ENCODE results near the gene HS6ST2.
"Not testable (repeated sequence)": the region's sequence is repeated elsewhere in the genome, so short reads cannot be mapped to it uniquely, and the experiment has no call there.

Gene HS6ST2

GRCh38 chrX:132940727-132941327, 17.6 kb downstream of the HS6ST2 start:
- DNase-seq (ENCODE audit: low read depth), result no peak

DNA sequence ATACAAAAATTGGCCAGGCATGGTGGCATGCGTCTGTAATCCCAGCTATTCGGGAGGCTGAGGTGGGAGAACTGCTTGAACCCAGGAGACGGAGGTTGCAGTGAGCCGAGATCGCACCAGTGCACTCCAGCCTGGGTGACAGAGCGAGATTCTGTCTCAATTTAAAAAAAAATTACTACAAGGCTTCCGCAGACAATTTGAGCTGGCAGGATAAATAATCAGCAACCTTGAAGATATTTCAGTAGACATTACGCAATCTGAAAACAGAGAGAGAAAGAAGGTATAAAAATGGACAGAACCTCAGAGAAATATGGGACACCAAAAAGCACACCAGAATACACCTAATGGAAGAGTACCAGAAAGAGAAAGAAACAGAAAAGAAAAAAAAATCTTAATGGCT, 25.3 kb downstream of the HS6ST2 start:
- no peak for DNase-seq (ENCODE audit: low read depth)

GRCh38 chrX:132924426-132924825, 34.0 kb downstream of the HS6ST2 start:
- no peak for DNase-seq (ENCODE audit: low read depth)

- no peak for DNase-seq (ENCODE audit: low read depth)
Measured at GRCh38 chrX:132918523-132918922, 39.9 kb downstream of the HS6ST2 start.

GRCh38 chrX:132916349-132916748, 42.1 kb downstream of the HS6ST2 start:
- no peak for DNase-seq (ENCODE audit: low read depth)

DNA sequence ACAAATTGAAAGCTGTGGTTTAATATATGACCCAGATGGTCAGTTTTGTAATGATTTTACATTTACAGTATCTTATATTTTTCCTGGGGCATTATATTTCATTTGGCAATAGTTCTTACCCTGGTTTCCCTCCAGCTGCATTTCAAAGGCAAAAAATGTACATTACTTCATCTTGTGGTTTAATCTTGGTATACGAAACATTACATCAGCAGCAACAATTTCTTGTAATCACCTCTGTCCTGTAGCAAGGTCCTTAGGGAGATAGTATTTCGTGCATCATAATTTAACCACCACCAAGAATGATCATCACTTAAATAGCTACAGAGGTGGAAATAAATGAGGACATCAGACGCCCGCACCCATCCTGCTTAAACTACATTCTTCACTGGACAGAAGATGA, 48.8 kb downstream of the HS6ST2 start:
- no peak for DNase-seq (ENCODE audit: low read depth)

GRCh38 chrX:132908891-132909290, 49.5 kb downstream of the HS6ST2 start:
- DNase-seq (ENCODE audit: low read depth), result no peak

DNA sequence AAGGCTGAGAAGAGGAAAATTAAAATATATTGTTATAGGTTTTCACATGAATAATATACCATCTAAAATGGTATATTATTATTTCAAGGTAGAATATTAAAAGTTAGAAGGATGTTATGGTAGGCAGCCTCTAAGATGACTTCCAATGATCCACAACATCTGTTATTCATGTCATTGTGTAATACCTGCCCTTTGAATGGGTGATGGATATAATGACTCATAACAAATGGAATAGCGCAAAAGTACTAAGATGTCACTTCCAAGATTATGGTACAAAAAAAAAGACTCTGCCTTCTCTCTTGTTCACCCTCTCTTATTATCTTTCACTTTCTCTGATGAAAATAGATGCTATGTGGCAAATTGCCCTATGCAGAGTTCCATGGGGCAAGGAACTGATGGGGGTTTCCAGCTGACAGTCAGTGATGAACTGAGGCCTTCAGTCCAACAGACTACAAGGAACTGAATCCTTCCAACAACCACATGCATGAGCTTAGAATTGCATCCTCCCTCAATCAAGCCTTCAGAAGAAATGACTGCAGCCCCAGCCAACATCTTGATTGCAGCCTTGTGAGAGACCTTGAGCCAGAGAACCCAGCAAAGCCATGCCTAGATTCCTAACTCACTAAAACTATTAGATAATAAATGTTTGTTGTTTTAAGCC, 57.7 kb downstream of the HS6ST2 start:
- no peak for DNase-seq (ENCODE audit: low read depth)

- no peak for DNase-seq (ENCODE audit: low read depth)
Measured at GRCh38 chrX:132887569-132887968, 70.9 kb downstream of the HS6ST2 start.

DNA sequence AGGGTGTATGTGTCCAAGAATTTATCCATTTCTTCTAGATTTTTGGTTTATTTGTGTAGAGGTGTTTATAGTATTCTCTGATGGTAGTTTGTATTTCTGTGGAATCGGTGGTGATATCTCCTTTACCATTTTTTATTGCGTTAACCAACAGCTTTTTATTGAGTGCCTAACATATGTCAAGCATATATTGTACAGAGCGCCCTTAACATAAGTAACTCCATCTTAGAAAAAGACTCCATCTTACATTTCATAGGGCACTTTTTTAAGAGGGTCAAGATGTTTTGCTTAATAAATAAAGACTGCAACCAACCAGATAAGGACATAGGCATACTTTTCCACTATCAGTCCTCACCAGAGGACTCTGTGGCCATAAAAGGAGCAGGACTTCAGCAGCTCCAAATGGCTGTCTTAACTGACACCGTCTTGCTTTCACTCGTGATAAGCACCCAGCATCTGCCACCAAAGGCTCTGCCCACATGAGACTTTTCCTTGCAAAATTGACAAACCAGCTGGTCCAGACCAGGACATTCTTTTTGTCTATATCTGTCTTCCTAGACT, 75.0 kb downstream of the HS6ST2 start:
- no peak for DNase-seq (ENCODE audit: low read depth)

DNA sequence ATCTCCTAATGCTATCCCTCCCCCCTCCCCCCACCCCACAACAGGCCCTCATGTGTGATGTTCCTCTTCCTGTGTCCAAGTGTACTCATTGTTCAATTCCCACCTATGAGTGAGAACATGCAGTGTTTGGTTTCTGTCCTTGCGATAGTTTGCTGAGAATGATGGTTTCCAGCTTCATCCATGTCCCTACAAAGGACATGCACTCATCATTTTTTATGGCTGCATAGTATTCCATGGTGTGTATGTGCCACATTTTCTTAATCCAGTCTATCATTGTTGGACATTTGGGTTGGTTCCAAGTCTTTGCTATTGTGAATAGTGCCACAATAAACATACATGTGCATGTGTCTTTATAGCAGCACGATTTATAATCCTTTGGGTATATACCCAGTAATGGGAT, 77.7 kb downstream of the HS6ST2 start:
- not testable (repeated sequence) for DNase-seq (ENCODE audit: low read depth)

- DNase-seq (ENCODE audit: low read depth), result no peak
Measured at GRCh38 chrX:132877954-132878536, 80.4 kb downstream of the HS6ST2 start.

DNA sequence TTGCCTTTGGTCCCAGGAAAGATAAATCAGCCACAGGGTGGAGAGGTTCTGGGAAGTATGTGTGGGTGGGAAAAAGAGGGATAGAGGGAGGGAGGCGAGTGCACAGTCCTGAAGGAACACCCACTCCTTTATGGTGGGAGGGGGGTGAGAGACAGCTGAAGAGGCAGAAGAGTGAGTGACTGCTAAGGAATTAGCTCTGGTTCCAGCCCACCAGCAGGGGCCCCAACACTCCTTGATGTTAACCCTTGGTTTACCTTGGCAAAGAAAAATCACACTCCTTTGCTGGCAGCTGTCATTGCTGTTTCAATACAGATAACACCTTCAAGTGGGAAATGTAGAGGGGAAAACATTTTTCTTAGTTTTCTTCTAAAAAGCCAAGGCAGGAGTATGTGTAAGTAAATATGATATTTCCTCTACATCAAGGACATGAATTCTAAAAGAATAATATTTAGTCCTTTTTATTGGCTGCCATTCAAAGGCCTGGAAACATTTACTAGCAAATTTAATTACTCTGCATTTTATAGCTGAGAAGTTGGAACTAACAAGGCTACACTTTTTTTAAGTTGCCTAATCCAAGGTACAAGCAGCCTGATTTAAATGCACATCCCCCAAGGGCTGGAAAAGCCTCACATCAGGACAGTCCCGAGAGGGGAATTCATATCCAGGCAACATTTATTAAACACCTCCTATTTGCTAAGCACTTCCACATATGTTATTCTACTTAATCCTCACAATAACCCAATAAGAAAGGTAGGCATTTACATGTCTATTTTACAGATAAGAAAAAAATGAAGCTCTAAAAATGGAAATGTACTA, 81.7 kb downstream of the HS6ST2 start:
- DNase-seq (ENCODE audit: low read depth), result no peak

DNA sequence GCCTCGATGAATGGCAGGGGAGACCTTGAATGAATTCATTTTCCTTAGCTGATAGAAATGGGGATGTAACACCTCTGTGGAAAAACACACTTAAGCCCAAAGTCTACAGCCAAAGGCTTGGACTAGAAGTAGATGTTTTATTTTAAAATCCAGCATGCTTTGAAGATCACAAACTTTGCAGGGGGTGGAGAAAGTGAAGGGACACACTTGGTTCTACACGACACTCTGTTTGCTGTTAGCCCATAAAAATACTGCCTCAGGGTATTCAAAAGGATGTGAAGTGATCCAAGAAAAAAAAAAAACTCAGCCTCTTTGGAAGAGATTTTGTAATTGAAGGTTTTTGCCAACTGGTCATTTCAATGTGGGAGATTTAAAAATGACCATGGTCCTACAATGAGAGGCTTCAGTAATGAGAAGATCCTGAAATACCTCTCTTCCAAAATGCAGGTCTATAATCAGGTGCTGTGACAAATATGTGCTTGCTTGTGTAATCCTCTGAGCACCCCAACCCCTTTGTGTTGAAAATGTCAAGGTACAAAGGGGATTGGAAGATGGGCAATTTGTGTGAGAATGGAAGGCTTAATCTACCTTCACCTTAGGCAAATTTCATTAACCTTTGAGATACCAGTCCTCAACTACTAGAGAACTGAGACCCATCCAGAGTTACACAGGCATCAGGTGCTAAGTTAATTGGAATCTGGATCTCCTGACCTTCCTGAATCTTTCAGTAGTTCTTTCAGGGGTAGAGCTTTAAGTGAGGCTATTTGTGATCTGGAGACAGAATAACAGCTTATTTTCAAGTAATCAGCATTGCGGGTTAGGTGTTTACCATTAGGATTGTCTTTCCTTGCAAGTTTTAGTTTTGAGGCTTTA, 82.5 kb downstream of the HS6ST2 start:
- DNase-seq (ENCODE audit: low read depth), result no peak

GRCh38 chrX:132862562-132862961, 95.9 kb downstream of the HS6ST2 start:
- DNase-seq (ENCODE audit: low read depth), result no peak

- no peak for DNase-seq (ENCODE audit: low read depth)
Measured at GRCh38 chrX:132861076-132861475, 97.4 kb downstream of the HS6ST2 start.

GRCh38 chrX:132860200-132860599, 98.2 kb downstream of the HS6ST2 start:
- no peak for DNase-seq (ENCODE audit: low read depth)

DNA sequence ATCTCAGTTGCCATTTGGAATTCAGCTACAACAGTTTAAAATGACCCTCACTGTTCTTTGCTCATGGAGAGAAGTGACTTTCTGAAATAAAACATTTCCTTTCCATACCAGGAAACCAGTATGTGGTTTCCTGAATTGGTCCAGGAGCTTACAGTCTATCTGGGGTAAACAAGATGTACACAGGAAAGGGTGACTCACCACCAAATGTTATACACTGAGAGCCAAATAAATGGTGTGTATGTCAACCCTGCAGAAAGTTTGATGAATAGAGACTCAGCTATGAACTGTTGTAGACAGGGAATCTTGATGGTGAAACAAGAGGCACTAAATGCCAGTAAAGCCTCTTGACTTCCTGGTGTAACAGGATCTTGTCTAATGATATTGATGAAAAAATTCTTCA, 100.4 kb downstream of the HS6ST2 start:
- no peak for DNase-seq (ENCODE audit: low read depth)

- no peak for DNase-seq (ENCODE audit: low read depth)
Measured at GRCh38 chrX:132855780-132856341, 102.6 kb downstream of the HS6ST2 start.

GRCh38 chrX:132853040-132853439, 105.4 kb downstream of the HS6ST2 start:
- DNase-seq (ENCODE audit: low read depth), result no peak

DNA sequence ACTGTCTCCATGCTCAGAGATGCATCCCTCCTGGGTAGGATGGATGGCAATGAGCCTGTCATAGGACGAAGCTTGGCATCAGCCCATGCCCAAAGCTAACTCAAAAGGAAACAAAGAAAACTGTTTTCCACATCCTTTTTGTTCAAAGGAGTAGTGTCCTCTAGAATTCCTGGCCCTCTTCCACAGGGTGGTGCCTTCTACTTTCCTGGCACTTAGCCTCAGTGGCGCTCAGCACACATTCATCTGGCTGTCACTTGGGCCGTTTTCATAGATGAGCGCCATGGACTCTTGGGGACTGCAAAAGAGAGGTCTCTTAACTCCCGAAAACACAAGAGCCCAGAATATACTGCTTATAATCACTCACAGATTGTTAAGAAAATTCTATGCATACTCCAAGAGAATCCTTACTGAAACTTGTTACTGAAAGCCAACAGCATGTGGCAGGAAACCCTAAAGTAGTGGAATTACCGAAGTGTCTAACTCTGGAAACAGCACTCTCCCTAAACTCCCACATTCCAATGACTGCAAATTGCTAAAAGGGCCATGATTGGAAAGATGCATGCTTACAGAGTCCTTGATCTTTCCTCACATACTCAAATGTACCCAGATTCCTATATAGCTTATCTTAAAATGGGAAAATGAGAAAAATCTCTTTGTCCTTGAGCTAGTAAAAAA, 110.0 kb downstream of the HS6ST2 start:
- no peak for DNase-seq (ENCODE audit: low read depth)
